ENCODE measurements around the gene SPAG16.

The SPAG16 gene

DNA sequence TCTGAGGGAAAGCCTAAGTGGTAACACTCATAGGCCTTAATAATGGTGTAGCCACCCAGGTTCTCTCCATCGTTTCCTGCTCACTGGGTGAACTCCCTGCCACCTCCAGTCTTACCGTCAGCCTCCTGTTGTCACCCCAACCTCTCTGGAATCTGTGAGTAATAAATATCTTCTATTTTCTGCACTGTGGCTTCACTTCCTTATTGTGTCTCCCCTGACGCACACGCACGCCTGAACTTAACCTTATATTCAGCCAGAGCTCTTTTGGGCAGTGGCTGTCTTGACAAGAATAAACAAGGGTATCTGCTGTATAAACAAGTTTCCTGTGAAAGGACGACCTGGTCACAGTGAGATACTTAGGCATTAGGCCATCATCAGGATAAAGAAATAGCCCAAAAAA lies 467.2 kb downstream of the SPAG16 start:
- H3K4me3 ChIP-seq (ENCODE audit: low read depth, low read length): no peak overlapping the region
- TF ChIP-seq, protein P1, sequence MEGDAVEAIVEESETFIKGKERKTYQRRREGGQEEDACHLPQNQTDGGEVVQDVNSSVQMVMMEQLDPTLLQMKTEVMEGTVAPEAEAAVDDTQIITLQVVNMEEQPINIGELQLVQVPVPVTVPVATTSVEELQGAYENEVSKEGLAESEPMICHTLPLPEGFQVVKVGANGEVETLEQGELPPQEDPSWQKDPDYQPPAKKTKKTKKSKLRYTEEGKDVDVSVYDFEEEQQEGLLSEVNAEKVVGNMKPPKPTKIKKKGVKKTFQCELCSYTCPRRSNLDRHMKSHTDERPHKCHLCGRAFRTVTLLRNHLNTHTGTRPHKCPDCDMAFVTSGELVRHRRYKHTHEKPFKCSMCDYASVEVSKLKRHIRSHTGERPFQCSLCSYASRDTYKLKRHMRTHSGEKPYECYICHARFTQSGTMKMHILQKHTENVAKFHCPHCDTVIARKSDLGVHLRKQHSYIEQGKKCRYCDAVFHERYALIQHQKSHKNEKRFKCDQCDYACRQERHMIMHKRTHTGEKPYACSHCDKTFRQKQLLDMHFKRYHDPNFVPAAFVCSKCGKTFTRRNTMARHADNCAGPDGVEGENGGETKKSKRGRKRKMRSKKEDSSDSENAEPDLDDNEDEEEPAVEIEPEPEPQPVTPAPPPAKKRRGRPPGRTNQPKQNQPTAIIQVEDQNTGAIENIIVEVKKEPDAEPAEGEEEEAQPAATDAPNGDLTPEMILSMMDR (IDR thresholded peaks at IDR 0.05; ENCODE audit: borderline replicate concordance, insufficient read depth, low read depth, low read length): no peak

- no peak overlapping the region for H3K4me3 ChIP-seq (ENCODE audit: low read depth, low read length)
- TF ChIP-seq, protein P1 (IDR thresholded peaks at IDR 0.05; ENCODE audit: borderline replicate concordance, insufficient read depth, low read depth, low read length): no peak
These were observed 468.3 kb downstream of the SPAG16 start for GRCh38 chr2:213752575-213752974.

DNA sequence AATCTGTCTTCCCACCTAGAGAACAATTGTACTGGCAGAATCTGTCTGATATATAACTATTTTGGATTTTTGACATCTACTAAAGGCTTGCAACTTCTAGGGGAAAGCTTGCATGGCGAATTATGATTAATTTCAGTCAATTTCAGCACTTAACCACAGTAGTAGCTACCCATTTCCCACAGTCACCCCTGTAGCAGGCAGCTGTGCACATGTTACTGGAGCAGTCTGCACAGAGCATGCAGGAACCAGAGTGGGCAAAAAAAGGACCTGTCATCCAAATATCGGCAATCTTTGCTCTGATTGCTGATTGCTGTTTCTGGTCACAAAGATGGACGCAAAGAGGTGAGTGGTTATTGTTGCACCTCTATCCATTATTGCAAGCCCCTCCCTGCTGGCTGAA lies 473.3 kb downstream of the SPAG16 start:
- H3K4me3 ChIP-seq (ENCODE audit: low read depth, low read length): no peak overlapping the region
- TF ChIP-seq, protein P1 (IDR thresholded peaks at IDR 0.05; ENCODE audit: borderline replicate concordance, insufficient read depth, low read depth, low read length): no peak

DNA sequence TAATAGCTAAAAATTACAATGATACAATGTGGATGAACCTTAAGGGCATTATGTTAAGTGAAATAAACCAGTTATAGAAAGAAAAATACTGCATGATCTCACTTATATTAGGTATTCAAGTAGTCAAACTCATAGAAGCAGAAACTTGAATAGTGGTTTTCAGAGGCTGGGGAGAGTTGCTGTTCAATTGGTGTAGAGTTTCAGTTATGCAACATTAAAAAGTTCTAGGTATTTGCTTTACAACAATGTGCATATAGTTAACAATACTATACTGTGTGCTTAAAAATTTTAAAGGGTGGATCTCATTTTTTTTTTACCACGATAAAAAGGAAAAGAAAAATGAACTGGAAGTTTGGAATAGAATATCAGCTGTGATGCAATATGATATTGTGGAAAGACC lies 479.1 kb downstream of the SPAG16 start:
- TF ChIP-seq, protein P1 (IDR thresholded peaks at IDR 0.05; ENCODE audit: borderline replicate concordance, insufficient read depth, low read depth, low read length): no peak

GRCh38 chr2:213763963-213764362 lies 479.7 kb downstream of the SPAG16 start:
- no peak overlapping the region for H3K4me3 ChIP-seq (ENCODE audit: low read depth, low read length)
- TF ChIP-seq, protein P1 (IDR thresholded peaks at IDR 0.05; ENCODE audit: borderline replicate concordance, insufficient read depth, low read depth, low read length): no peak

More for the DNA sequence above, 479.1 kb downstream of the SPAG16 start:
- no peak overlapping the region for H3K4me3 ChIP-seq (ENCODE audit: low read depth, low read length)

DNA sequence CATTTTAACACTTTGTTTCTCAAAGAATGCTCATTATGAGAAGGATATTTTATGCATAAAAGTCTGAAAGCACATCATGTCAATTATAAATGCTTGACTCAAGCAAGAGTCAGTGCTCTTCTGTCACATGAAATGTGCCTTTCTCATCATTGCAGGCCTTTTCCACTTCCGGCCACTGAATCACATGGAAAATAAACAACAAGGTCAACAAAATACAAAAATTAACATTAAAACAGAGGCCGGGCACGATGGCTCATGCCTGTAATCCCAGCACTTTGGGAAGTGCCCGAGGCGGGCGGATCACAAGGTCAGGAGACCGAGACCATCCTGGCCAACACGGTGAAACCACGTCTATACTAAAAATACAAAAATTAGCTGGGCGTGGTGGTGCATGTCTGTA lies 480.6 kb downstream of the SPAG16 start:
- TF ChIP-seq, protein P1 (IDR thresholded peaks at IDR 0.05; ENCODE audit: borderline replicate concordance, insufficient read depth, low read depth, low read length): no peak
- no peak overlapping the region for H3K4me3 ChIP-seq (ENCODE audit: low read depth, low read length)

- TF ChIP-seq, protein P1 (IDR thresholded peaks at IDR 0.05; ENCODE audit: borderline replicate concordance, insufficient read depth, low read depth, low read length): no peak
- H3K4me3 ChIP-seq (ENCODE audit: low read depth, low read length): no peak overlapping the region
These were observed 481.8 kb downstream of the SPAG16 start for GRCh38 chr2:213766062-213766461.
